ENCODE results near the gene GPR37L1. TPM values are rescaled to one million over a fixed set of nuclear protein-coding genes. Genes with fewer than 3 reads are reported as not detected.

Gene GPR37L1
- total RNA-seq, 4 donors from 2014 or later, result 0.09 TPM; not detected in 3

GRCh38 chr1:202125611-202126010 lies 2.9 kb downstream of the GPR37L1 start:
- no peak for DNase-seq
- TF ChIP-seq POLR2A (IDR thresholded peaks at IDR 0.05) (no peak), CTCF (IDR thresholded peaks at IDR 0.05) (no peak)
- Histone ChIP-seq H3K4me1 (peaks cover 10 to 23% (median 11%) of the 10 kb centered on the region in 3 donors), H3K4me3 (no peak overlapping the region), H3K36me3 (no peaks in the 10 kb centered on the region), H3K27me3 (no peaks in the 10 kb centered on the region), H3K9me3 (no peaks in the 10 kb centered on the region), H3K27ac (no peak overlapping the region)
- WGBS, 2 donors, result 89 to 92% methylated on average over 7 to 8 of the region's 8 CpGs
- intact Hi-C loops (cut with DNase I), result loop anchor here (10.0 kb wide), 1 partner anchor 231 kb away; no protein-coding TSS in a partner anchor

GRCh38 chr1:202126426-202126825 lies 3.7 kb downstream of the GPR37L1 start:
- peaks cover 15 to 31% (median 16%) of the 10 kb centered on the region in 3 donors for H3K4me1 ChIP-seq
- H3K27ac ChIP-seq, result no peak overlapping the region
- 71% methylated on average over 5 of the region's 9 CpGs; no CpG with 5 or more reads in 1 of the 2 donors for WGBS, 2 donors
- no peak overlapping the region for H3K4me3 ChIP-seq
- DNase-seq, result no peak
- intact Hi-C loops (cut with DNase I), result loop anchor here (10.0 kb wide), 1 partner anchor 232 kb away; no protein-coding TSS in a partner anchor
- no peak for TF ChIP-seq CTCF (IDR thresholded peaks at IDR 0.05)
- no peak for TF ChIP-seq POLR2A (IDR thresholded peaks at IDR 0.05)
- H3K36me3 ChIP-seq, result no peaks in the 10 kb centered on the region
- no peaks in the 10 kb centered on the region for H3K27me3 ChIP-seq
- no peaks in the 10 kb centered on the region for H3K9me3 ChIP-seq

GRCh38 chr1:202127061-202127460 lies 4.3 kb downstream of the GPR37L1 start:
- no peaks in the 10 kb centered on the region for H3K27me3 ChIP-seq
- no peak overlapping the region for H3K4me3 ChIP-seq
- no peak for DNase-seq
- H3K9me3 ChIP-seq, result no peaks in the 10 kb centered on the region
- TF ChIP-seq POLR2A (IDR thresholded peaks at IDR 0.05) (no peak), CTCF (IDR thresholded peaks at IDR 0.05) (no peak)
- no peak overlapping the region for H3K27ac ChIP-seq
- peaks cover 21 to 37% (median 22%) of the 10 kb centered on the region in 3 donors for H3K4me1 ChIP-seq
- WGBS, 2 donors, result 89 to 91% methylated on average over 5 of the region's 6 CpGs
- intact Hi-C loops (cut with DNase I), result loop anchor here (10.0 kb wide), 1 partner anchor 232 kb away; no protein-coding TSS in a partner anchor
- peaks cover 0 to under 1% (median 0%) of the 10 kb centered on the region in 3 donors for H3K36me3 ChIP-seq

- intact Hi-C loops (cut with DNase I), result loop anchor here (10.0 kb wide), 1 partner anchor 233 kb away; no protein-coding TSS in a partner anchor
- Histone ChIP-seq H3K36me3 (peaks cover 0 to 10% (median 0%) of the 10 kb centered on the region in 3 donors), H3K27me3 (no peaks in the 10 kb centered on the region), H3K4me1 (peaks cover 31 to 47% (median 32%) of the 10 kb centered on the region in 3 donors), H3K27ac (no peak overlapping the region), H3K4me3 (no peak overlapping the region), H3K9me3 (no peaks in the 10 kb centered on the region)
- no peak for DNase-seq
- TF ChIP-seq CTCF (IDR thresholded peaks at IDR 0.05) (no peak), POLR2A (IDR thresholded peaks at IDR 0.05) (no peak)
- 93 to 94% methylated on average over 12 to 15 of the region's 26 CpGs for WGBS, 2 donors
These were observed 5.3 kb downstream of the GPR37L1 start for GRCh38 chr1:202127836-202128622.

Data from esophagus squamous epithelium (tissue), 5 donors.